COLO829 (cell line): ENCODE data around the gene ZNF813.
"Not testable (repeated sequence)": the region's sequence is repeated elsewhere in the genome, so short reads cannot be mapped to it uniquely, and the experiment has no call there.

Experiments used
- DNase-seq: peaks from one replicate; pipeline ENCODE4 v3.0.0; 2012; ENCODE audit warnings: low spot score

ZNF813 gene

GRCh38 chr19:53485046-53486004, 17.8 kb downstream of the ZNF813 start:
- no peak for DNase-seq

GRCh38 chr19:53492153-53492552, 24.6 kb downstream of the ZNF813 start:
- DNase-seq = no peak

- DNase-seq = not testable (repeated sequence)
Measured at GRCh38 chr19:53497311-53498023, 29.9 kb downstream of the ZNF813 start.

- not testable (repeated sequence) for DNase-seq
Measured at GRCh38 chr19:53498024-53498395, 30.5 kb downstream of the ZNF813 start.

GRCh38 chr19:53503151-53503550, 35.6 kb downstream of the ZNF813 start:
- not testable (repeated sequence) for DNase-seq

GRCh38 chr19:53503671-53504364, 36.3 kb downstream of the ZNF813 start:
- DNase-seq = not testable (repeated sequence)

GRCh38 chr19:53504365-53504703, 36.8 kb downstream of the ZNF813 start:
- not testable (repeated sequence) for DNase-seq

- no peak for DNase-seq
Measured at GRCh38 chr19:53504885-53505284, 37.4 kb downstream of the ZNF813 start.

GRCh38 chr19:53506728-53507127, 39.2 kb downstream of the ZNF813 start:
- DNase-seq = no peak

- DNase-seq = no peak
Measured at GRCh38 chr19:53507523-53508442, 40.2 kb downstream of the ZNF813 start.

- no peak for DNase-seq
Measured at GRCh38 chr19:53509443-53509842, 41.9 kb downstream of the ZNF813 start.

- DNase-seq = no peak
Measured at GRCh38 chr19:53509845-53510244, 42.3 kb downstream of the ZNF813 start.

GRCh38 chr19:53511357-53511756, 43.8 kb downstream of the ZNF813 start:
- DNase-seq = no peak

- peak; percentile 13 for DNase-seq
Measured at GRCh38 chr19:53511933-53512374, 44.4 kb downstream of the ZNF813 start.

- DNase-seq = not testable (repeated sequence)
Measured at GRCh38 chr19:53515047-53515446, 47.5 kb downstream of the ZNF813 start.

- no peak for DNase-seq
Measured at GRCh38 chr19:53517114-53517741, 49.7 kb downstream of the ZNF813 start.

- DNase-seq = no peak
Measured at GRCh38 chr19:53518121-53518520, 50.6 kb downstream of the ZNF813 start.

- no peak for DNase-seq
Measured at GRCh38 chr19:53518716-53519115, 51.2 kb downstream of the ZNF813 start.

- no peak for DNase-seq
Measured at GRCh38 chr19:53519446-53519845, 51.9 kb downstream of the ZNF813 start.

- DNase-seq = no peak
Measured at GRCh38 chr19:53520163-53520546, 52.6 kb downstream of the ZNF813 start.
